HG03571 (cell line): ENCODE results near the gene OR10J1.
"Not testable (repeated sequence)": the region's sequence is repeated elsewhere in the genome, so short reads cannot be mapped to it uniquely, and the experiment has no call there.

Experiments used
- ATAC-seq: cut with Tn5 transposase; IDR thresholded peaks from one replicate; pipeline ENCODE4 v1.9.1; 2021; ENCODE audit not compliant: unreplicated experiment

Gene OR10J1, protein sequence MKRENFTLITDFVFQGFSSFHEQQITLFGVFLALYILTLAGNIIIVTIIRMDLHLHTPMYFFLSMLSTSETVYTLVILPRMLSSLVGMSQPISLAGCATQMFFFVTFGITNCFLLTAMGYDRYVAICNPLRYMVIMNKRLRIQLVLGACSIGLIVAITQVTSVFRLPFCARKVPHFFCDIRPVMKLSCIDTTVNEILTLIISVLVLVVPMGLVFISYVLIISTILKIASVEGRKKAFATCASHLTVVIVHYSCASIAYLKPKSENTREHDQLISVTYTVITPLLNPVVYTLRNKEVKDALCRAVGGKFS

DNA sequence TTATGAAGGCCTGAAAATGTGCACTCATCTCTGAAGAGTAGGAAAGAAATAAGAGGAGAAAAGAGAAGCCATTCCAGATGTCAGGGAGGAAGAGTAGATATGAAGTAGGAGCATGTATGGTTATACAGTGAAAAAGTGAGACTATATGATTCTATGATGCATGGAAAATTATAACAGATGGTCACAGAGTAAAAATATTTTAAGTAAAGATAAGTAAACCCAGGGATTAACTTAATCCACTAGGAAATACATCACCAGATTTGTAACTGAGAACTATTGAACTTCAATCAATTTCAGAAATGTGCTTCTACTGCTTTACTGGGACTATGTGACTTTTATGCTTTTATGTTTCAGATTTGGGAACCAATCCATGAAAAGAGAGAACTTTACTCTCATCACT is at the start of gene OR10J1:
OR10J1 (plus strand) TSS at position 301 of the 400 bp plus-strand sequence; CDS start at position 371, 70 bp downstream.
- no peak for ATAC-seq

DNA sequence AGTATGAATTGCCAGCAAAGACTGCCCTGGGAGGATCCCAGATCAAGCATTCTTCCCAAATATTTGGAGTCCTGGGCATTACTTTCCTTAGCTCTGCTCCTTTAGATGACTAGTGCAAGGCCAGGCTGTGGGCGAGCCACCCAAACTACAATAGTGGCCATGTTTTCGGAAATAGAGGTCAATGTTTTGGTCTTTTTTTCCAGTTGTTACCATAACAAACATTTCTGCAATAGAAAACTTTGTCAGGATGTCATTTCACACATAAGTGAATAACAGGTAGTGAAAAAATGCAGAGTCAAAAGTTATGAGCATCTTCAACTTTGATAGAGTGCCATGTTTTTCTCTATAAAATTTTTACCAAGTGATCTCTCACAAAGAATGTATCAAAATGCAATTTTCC is 32.7 kb upstream of the OR10J1 start:
- no peak for ATAC-seq

DNA sequence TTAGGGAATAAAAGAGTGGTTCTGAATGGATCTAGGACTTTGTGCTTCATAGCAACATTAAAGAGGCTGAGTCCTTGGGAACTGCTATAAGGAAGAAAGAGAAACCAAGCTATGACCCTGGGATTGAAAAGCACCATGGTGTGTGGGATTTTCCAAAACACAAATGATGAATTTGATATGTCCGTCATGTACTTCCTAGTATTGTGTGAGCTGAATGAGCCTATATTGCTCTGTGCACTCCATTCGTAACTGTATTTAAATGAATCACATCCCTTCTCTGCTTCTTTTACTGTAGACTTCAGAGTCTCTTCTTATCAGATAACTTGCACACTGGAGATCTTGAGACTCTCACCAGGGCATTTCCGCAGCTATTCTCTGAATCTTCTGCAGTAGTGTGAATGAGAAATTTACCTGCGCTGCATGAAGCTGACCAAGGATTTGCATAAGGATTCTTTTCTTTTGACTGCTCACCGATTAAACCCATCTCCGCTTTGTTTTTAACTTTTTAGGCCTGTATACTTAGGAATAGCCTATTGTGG is 30.6 kb upstream of the OR10J1 start:
- ATAC-seq: no peak

DNA sequence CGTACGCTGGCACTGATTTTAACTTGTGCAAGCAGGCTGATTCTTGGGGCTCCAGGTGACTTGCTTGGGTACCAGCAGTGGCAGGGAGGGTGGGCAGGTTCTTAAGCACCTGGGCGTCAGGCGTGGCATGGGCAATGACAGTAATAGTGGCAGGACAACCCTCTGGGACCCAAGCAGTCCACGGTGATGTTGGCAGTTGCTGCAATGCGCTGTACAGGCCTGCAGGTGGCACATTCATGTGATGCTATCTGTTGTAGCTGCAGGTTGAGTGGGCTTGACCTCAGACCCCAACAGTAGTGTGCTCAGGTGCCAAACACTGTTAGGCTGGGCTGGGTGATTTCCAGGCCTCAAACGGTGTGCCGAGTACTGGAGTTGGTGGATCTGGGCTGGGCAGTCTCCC is 17.7 kb upstream of the OR10J1 start:
- no peak for ATAC-seq

DNA sequence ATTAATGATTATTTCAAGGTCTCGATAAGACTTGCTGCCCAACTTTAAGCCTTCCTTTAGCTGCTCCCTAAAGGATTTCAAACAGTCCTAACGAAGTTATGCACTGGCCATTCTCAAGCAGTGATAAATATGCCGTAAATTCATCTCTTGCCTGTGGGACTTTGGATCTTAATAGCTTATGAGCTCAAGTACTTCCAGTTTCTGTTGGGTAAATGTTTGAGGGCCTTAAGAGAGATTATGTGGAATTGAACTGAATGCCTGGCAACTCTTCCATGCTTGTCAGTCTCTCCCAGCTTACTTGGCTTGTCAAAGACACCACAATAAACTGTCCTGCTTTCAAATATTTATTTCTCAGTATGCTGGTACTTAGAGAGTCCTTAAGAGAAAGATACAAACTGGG is 11.0 kb upstream of the OR10J1 start:
- ATAC-seq: no peak

DNA sequence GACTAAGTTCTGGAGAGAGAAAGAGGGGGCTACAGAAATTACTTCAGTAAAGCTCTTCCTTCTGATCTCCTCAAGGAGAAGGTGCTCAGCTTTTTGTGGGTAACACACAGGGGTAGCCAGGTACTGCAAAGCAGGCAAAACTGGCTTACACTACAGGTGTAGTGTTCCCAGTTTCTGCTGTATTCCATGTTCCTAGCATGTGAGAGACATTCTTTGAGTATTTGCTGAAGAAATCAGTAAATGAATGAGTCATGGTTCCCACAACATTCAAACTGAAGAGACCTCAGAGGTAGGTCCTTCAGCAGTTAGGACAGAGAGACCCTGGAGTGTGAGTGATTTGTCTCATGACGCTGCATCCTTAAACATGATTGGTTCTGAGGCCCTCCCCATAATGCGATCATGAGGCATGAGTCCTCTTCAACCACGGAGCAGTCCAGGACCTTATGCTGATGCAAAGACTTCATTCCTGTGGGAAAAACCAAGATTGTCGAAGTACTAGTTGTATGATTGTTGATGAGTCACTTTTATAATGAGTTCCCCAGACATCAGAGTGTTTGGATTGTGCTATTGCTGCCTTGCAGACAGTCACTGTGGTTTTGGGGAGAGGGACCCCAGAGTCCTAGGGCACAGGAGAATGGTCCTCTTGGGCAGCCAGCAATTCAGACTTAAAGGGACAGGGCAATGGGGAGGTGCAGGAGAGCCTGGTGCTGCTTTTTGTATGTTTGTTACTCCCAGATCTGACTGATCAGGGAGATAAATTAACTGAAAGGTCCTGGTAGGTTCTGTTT is 10.3 kb upstream of the OR10J1 start:
- ATAC-seq: no peak

DNA sequence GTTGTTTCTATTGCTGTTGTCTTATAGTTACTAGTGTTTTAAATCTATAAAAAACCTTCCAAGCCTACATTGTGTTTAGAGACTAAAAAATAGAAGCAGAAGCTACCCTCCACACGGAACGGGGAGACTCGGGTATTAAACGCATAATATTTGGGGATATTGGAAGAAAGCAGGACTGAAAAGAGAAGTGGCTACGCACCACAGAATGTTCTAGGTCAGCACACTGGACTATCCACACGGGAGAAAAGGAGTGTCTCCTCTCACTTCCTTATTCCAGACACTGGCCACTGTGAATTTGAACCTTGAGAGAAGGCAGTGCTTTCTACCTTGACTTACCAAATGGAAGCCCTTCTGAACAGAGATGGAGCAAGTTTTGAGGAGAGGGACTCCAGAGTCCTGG is 8.5 kb upstream of the OR10J1 start:
- ATAC-seq: no peak

DNA sequence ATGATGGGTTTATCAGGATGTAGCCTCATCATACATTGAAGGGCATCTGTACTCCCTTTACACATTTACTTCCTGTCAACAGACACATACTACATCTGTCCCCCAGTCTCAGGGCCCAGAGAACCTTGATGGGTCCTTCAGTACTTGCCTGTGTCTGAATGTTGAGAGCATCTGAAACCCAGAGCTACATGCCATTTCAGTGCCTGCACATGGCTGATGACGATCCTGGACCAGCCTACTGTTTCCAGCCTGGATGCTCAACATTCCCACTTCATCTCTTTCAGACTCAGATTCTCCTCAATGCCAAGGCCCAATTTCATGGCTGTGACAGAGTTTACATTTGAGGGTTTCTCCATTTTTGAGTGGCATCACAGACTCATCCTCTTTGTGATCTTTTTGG is 7.6 kb upstream of the OR10J1 start, which contains the start of gene OR10J4:
OR10J4 (plus strand) TSS at position 301 of the 400 bp plus-strand sequence.
- ATAC-seq: no peak

DNA sequence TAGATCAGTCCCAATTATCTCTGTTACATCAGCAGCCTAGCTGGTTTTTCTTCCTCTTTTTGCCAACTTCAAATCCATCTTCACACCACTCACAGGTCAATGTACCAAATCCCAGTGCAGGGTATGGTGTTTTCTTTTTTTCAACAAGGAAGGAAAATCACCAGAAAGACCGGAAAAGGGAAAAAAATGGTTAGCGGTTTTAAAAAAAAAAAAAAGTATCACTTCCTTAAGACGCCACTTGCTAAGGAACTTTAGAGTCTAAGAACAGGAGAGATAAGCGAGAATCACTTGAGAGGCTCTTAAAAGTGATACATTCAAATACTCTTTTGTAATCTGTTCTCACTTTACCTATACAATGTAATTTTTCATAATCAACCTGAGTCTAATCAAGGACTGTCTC is 3.1 kb upstream of the OR10J1 start:
- ATAC-seq: no peak

DNA sequence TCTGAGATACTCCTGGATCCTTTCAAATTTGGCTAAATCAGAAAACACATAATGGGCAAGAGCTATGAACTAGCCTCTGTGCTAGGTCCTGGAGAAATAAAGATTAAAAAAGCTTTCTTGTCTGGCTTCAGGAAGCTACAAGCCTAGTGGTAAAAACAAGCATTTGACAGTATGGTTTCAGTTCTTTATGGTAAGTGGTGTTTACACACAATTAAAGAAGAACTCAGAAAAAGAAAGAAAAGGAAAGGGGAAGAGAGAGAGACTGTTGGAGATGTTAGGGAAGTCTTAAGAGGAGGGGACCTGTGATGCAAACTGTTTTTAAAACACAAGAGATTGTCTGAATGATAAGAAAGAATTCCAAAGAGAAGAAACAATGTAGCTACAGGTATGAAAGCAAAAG is 1.8 kb downstream of the OR10J1 start:
- no peak for ATAC-seq

DNA sequence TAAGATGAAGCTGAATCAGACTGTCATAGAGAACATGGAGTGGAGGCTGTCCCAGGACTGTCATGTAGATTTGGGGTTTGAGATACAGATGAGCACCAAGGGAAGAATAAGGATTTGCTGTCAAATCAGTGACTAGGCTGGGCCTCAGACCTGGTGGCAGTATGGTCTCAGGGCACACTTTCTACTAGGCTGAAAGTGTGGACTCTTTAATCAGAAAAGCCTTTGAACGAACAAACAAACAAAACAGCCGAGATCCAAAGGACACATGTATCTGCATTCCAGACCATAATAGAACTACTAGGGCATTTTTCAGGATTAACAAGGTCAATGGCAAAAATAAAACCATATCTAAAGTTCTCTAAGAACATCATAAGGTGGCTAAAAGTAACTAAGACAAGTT is 2.9 kb downstream of the OR10J1 start:
- no peak for ATAC-seq

DNA sequence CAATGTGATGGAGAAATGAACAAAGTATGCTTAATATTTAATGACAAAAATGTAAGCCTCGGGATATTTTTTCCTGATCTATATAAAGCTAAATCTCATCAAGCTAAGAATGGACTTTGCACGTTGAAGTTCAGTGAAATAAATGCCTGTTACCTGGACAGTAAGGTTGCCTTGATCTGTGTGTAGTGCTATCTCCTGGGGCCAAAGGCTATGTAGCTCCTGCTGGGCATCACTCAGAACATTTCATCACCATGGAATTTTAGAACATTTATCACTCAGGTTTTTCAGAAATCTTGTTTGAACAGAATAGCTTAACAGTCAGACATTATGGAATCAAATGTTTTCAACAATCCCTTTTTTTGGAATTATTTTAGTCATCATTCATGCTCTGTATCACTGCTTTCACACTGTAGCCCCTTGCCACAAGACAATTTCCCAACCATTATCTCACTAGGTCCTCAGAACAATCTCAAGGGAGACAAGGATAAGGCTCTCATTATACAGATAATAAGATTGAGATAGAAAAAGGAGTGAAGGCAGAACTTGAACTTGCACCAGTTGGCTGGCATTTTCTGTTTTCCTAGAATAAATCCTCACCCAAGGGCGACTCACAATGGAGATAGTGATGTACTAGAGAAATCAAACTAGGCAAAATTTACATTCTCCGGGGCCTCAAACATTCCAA is 3.7 kb downstream of the OR10J1 start:
- ATAC-seq: no peak

DNA sequence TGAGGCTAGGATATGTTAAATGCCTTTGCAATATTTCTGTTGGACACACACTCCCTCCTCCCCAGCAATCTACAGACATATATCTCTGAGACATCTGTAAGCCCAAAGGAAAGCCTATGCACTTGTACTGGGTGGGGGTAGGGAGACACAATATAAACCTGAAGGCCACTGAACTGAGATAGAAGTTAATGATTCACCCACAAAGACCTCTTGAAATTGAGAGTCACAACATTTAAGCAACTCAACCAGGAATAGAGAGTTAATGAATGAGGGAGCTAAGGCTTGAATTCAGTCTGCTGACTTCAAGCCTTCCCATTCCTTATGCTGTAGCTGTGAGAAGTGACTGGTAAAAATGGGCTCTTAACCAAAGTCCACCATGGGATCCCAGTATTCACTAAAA is 5.0 kb downstream of the OR10J1 start:
- ATAC-seq: no peak

DNA sequence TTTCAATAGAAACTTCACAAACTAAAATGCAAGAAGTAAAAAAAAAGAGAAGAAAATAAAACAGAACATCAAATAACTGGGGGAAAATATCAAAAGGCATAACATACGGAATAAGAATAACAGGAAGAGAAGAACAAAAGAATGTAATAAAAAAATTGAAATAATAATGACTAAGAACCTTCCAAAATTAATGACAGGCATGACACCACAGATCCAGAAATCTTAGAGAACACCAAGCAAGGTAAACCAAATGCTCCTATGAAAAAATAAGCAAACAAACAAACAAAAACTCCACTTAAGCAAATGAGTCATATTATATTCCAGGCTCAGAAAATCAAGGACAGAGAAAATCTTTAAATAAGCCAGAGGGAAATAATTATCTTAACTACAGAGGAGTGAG is 8.7 kb downstream of the OR10J1 start:
- ATAC-seq: no peak

DNA sequence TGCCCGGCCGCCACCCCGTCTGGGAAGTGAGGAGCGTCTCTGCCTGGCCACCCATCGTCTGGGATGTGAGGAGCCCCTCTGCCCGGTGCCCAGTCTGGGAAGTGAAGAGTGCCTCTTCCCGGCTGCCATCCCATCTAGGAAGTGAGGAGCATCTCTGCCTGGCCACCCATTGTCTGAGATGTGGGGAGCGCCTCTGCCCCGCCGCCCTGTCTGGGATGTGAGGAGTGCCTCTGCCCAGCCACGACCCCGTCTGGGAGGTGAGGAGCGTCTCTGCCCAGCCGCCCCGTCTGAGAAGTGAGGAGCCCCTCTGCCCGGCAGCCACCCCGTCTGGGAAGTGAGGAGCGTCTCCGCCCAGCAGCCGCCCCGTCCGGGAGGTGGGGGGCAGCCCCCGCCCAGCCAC is 10.1 kb downstream of the OR10J1 start:
- ATAC-seq: not testable (repeated sequence)

DNA sequence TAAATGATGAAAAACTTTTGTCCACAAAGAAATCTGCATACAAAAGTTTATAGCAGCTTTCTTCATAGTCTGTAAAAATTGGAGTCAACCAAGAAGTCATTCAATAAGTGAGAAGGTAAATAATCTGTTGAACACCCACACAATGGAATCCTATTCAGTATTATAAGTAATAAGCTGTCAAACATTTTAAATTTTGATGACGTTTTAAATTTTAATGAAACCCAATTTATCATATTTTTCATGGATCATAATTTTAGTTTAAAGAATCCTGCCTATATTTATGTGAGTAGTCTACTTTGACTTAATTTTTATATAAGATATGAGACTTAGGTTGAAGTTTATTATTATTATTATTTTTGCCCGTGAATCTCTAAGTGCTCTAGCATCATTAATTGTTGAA is 20.0 kb downstream of the OR10J1 start:
- no peak for ATAC-seq

DNA sequence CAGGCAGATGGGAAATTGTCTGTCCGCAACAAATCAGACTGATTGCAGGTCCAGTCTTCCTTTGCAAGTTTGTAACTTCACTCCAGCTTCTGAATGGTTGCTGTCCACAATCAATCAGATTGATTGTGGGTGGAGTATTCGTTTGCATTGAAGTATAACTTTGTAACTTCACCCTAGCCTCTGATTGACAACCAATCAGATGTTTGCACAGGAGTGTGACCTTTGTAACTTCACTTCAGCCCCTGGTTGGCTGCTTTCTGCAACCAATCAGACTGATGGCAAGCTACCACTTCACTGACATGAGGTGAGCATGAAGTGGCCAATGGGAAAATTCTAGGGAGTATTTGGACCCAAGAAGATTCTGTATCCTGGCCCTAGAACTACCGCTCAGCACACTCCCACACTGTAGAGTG is 25.7 kb downstream of the OR10J1 start:
- ATAC-seq: no peak

DNA sequence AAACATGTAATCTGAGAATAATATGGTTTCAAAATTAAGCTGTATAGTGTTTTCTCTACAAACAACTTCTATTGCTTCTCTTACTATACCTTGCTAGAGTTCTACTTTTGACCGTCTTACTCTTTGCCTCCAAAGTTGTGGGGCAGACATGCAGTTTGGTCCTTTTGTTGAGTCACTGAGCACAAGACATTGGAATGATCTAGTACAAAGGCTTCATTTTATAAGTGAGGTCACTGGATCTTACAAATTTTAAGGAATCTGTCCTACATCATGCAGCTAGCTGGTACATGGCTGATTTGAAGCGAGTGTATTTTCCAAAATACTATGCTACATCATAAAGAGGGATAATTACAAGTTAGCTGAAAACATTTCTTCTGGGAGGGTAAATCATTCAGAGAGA is 28.8 kb downstream of the OR10J1 start:
- ATAC-seq: no peak

DNA sequence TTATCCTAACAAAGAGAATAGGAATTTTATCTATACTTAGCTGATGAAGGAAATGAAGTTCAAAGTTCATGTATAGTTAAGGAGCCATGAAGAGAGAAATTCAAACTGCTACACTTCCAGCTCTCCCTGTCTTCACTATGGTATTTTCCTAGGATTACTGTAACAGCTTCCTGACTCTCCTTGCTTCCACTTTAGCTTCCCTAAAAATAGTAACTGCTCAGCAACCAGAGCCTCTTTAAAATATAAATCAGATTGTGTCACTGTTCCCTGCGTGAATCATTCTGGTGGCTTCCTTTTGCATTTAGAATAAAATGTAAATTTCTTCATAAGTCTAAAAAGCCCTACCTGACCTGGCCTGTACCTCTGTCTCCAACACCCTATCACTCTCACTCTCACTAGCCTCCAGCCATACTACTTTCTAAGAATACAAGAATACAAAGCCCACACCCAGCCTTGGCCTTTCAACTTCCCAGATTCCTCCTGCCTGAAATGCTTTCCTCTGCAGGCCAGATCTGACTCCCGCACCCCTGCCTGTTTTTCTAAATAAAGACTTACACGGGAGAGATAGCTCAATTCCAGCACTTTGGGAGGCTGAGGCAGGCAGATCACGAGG is 30.5 kb downstream of the OR10J1 start:
- no peak for ATAC-seq

DNA sequence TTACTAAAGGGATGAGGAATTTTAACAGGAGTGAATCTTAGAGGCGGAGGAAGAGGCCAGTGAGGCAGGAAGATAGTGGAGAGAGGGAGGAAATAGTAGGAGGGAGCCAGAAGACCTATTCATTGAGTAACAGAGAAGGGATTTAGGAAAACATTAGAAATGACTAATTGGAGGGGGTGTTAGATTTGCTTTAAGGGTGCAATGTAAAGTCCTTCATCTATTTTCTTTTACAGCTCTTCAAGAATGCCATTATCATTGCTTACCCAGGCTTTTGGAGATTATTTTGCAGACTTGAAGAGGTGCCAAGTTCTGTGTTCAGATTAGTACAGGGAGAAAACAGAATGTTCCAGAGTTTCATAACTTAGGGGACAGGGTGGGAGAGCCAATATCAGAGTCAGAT is 33.8 kb downstream of the OR10J1 start:
- no peak for ATAC-seq

DNA sequence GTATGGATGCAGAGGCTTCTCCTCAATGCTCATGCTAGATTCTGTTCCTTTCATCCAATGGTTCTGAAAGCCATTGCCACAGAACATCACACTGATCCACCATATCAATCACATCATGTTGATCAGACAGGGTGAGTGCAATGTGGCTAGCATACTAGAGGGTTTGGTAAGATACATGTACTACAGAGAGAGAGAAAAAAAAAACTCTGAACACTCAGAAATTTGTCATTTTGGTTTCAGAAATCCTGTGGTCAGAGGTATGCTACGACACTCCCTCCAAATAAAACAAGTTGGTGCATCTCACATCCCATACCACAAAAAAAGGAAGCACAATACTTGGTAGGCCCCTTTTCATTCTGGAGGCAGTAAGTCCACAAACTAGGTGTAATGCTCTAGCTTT is 35.4 kb downstream of the OR10J1 start:
- no peak for ATAC-seq
